Measurements from ENCODE around the gene UTF1. TPM values are rescaled to one million over a fixed set of nuclear protein-coding genes. Genes with fewer than 3 reads are reported as not detected.

UTF1 gene
- total RNA-seq, 4 donors from 2014 or later: not detected

DNA sequence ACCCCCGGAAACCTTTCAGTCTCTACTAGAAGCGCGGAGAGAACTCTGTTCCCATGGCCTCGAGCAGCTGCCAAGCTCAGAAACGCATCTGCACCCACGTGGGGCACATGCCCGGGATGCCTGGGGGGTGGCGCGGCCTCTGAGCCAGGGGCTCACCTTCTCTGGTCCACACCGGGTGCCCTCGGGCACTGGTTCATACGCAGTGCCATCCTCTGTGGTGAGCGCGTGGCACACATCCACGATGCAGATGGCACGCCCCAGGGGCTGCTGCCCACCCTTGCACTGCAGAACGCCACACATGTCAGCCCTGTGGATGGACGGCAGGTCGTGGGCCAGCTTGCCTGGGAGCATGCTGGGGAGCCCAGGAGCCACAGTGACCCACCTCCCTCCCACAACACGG, 40.2 kb downstream of the UTF1 start:
- WGBS, 2 donors: 85% methylated on average over 8 of the region's 20 CpGs; no CpG with 5 or more reads in 1 of the 2 donors

DNA sequence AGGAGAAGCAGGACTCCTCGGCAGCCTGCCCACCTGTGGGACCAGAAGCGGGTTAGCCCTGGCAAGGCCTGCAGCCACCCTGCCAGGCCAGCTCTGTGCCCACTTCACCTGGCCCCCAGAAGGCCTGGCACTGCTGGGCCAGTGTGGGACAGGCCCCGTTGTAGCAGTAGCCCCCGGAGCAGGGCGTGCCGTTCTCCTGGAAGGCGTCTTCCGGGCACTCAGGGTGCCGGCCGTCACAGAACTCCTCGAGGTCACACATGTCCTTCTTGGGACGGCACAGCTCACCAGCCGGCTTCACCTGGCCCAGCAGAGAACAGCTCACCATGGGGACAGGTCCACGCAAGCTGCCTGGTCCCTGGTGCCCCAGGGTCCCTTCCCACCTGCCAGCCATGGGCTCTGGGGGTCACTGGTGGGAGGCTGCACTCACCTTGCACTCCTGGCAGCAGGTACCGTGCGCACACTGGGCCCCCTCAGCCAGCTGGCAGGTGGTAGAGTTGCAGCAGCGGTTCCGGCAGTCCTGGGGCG, 40.8 kb downstream of the UTF1 start:
- Histone ChIP-seq H3K27ac (no peak overlapping the region), H3K4me3 (no peak overlapping the region), H3K9me3 (no peaks in the 10 kb centered on the region), H3K27me3 (peaks cover 0 to 21% (median 3%) of the 10 kb centered on the region in 4 donors), H3K36me3 (peaks cover 0 to 6% (median 0%) of the 10 kb centered on the region in 3 donors), H3K4me1 (peaks cover 3 to 22% (median 5%) of the 10 kb centered on the region in 3 donors)
- intact Hi-C loops (cut with DNase I): no loop called here
- no CpG with 5 or more reads among the region's 19 CpGs for WGBS, 2 donors
- TF ChIP-seq, protein P1, sequence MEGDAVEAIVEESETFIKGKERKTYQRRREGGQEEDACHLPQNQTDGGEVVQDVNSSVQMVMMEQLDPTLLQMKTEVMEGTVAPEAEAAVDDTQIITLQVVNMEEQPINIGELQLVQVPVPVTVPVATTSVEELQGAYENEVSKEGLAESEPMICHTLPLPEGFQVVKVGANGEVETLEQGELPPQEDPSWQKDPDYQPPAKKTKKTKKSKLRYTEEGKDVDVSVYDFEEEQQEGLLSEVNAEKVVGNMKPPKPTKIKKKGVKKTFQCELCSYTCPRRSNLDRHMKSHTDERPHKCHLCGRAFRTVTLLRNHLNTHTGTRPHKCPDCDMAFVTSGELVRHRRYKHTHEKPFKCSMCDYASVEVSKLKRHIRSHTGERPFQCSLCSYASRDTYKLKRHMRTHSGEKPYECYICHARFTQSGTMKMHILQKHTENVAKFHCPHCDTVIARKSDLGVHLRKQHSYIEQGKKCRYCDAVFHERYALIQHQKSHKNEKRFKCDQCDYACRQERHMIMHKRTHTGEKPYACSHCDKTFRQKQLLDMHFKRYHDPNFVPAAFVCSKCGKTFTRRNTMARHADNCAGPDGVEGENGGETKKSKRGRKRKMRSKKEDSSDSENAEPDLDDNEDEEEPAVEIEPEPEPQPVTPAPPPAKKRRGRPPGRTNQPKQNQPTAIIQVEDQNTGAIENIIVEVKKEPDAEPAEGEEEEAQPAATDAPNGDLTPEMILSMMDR (IDR thresholded peaks at IDR 0.05): no peak
- no peak for TF ChIP-seq POLR2A (IDR thresholded peaks at IDR 0.05)
- no peak for DNase-seq

More for the DNA sequence above, 40.2 kb downstream of the UTF1 start:
- DNase-seq: no peak
- no peak overlapping the region for H3K4me3 ChIP-seq
- no peak for TF ChIP-seq POLR2A (IDR thresholded peaks at IDR 0.05)
- TF ChIP-seq, protein P1 (IDR thresholded peaks at IDR 0.05): no peak
- H3K27me3 ChIP-seq: peaks cover 0 to 15% (median 2%) of the 10 kb centered on the region in 4 donors
- H3K27ac ChIP-seq: no peak overlapping the region
- intact Hi-C loops (cut with DNase I): no loop called here
- H3K36me3 ChIP-seq: peaks cover 0 to 6% (median 0%) of the 10 kb centered on the region in 3 donors
- peaks cover 1 to 17% (median 5%) of the 10 kb centered on the region in 3 donors for H3K4me1 ChIP-seq
- H3K9me3 ChIP-seq: no peaks in the 10 kb centered on the region

DNA sequence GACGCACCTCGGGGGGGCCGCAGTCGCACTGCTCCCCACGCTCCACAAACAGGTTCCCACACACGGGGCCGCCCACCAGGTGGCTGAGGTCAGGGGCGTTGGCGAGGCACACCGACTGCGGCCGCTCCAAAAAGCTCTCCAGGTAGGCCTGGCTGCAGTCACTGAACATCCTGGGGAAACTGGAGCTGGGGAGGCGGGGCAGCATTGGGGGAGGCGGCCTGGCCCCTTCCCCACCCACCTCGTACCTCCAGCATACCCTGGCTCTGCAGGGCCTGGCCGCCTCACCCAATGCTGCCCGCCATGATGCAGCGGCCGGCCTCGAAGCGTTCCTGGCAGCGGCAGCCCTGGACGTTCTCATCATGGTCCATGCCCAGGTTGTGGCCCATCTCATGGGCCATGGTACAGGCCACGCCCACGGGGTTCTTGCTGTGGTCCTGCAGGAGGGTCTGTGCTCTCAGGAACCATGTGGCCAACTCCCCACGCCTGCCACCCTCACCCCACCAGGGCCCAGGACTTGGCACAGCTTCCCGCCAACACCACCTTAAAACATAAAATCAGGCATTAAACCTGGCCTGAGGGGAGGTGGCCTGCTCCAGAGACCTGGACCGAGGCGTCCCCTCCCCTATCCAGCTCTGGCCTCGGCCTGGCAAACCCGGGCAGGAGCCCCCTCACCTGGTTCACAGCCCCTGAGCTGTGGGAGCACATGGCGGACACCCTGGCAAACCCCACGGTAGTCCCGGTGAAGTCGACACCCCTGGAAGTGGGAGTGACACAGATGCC, 41.7 kb downstream of the UTF1 start:
- no peak for TF ChIP-seq POLR2A (IDR thresholded peaks at IDR 0.05)
- TF ChIP-seq, protein P1 (IDR thresholded peaks at IDR 0.05): no peak
- no peak overlapping the region for H3K27ac ChIP-seq
- peaks cover 0 to 30% (median 6%) of the 10 kb centered on the region in 4 donors for H3K27me3 ChIP-seq
- no peak overlapping the region for H3K4me3 ChIP-seq
- H3K9me3 ChIP-seq: no peaks in the 10 kb centered on the region
- no peak for DNase-seq
- H3K36me3 ChIP-seq: peaks cover 0 to 6% (median 0%) of the 10 kb centered on the region in 3 donors
- 0 to 55% methylated on average over 1 to 9 of the region's 35 CpGs for WGBS, 2 donors
- intact Hi-C loops (cut with DNase I): no loop called here
- H3K4me1 ChIP-seq: peaks cover 9 to 31% (median 14%) of the 10 kb centered on the region in 3 donors

DNA sequence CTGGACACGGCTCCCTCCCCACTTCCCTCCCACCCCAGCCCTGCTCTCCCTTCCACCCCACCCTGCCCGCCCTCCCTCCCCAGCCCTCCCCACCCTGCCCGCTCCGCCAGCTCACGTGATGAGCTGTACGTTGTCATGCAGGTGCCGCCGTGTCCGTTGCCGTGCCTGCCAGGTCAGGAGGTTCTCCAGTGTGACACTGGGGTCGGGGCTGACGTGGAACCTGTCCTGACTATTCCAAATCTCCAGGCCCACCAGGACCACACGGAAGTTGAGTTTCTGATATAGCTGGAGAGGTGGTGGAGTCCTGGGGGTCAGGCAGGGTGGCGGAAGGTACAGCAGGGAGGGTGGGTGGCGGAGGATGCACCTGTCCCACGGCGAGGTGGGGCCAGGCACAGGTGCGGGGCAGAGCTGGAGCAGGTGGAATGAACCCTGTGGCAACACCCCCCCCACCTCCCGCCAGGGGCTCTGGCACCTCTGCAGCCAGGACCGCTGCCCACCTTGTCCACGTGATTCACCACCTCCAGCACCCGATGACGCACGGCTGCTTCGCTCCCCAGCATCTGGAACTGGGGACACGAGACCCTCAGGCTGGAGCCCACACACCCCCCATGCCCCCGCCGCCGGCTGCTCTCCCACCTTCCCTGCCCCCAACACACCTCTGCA, 42.4 kb downstream of the UTF1 start:
- peaks cover 0 to 37% (median 6%) of the 10 kb centered on the region in 4 donors for H3K27me3 ChIP-seq
- WGBS, 2 donors: 69% methylated on average over 7 of the region's 29 CpGs; no CpG with 5 or more reads in 1 of the 2 donors
- H3K4me1 ChIP-seq: peaks cover 13 to 38% (median 20%) of the 10 kb centered on the region in 3 donors
- H3K9me3 ChIP-seq: no peaks in the 10 kb centered on the region
- intact Hi-C loops (cut with DNase I): no loop called here
- peaks cover 0 to 6% (median 0%) of the 10 kb centered on the region in 3 donors for H3K36me3 ChIP-seq
- no peak overlapping the region for H3K27ac ChIP-seq
- no peak for TF ChIP-seq POLR2A (IDR thresholded peaks at IDR 0.05)
- TF ChIP-seq, protein P1 (IDR thresholded peaks at IDR 0.05): no peak
- no peak overlapping the region for H3K4me3 ChIP-seq
- no peak for DNase-seq

Measured in esophagus squamous epithelium (tissue), 5 donors.